Measurements from ENCODE around the gene SETBP1. TPM values are rescaled to one million over a fixed set of nuclear protein-coding genes. Genes with fewer than 3 reads are reported as not detected.

Gene SETBP1
- total and polyA plus RNA-seq, 2 of the 8 experiments (the other 6 are each of a cell fraction or from before 2014, with no cell fraction given), result 2.0 to 6.5 TPM

DNA sequence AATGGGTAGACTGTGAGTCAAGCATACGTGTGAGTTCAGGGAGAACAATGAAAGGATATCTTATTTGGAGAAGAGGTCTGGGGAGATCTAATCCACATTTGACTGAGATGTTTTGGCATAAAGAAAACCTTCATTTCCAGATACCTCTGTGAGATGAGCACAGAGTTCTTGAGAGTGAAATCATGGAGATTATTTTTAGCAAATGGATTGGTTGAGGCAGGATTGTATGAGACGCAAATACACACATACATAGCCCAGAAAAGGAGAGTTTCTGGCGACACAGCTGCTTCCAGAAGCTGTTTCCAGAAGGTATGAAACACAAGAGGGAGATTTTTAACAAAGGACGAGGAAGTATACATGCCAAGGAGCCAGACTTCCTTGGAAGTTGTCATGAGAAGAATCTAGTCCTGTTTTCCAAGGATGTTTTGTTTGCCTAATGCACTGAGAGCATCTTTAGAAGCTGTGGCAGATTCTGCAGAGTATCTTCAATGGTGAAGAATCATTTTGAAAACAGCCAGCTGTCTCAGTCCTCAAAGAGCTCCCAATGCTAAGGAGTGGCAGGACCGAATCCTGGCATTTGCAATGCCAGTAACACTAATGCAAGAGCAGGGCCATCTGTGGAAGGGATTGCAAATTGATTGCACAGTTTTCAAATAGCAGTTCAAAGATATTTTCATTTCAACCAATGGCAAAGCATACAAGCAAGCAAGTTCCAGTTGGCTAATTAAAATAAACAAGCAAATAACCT, 177.2 kb downstream of the SETBP1 start (continued):
- no peak for TF ChIP-seq BCL11A (IDR thresholded peaks at IDR 0.05; ENCODE audit: low read depth in 2 of 2, low read length in 2 of 2)
- TF ChIP-seq EGR1 (IDR thresholded peaks at IDR 0.05; ENCODE audit: borderline replicate concordance, low read depth, low read length), result no peak
- no peak for TF ChIP-seq SP1 (IDR thresholded peaks at IDR 0.05; ENCODE audit: low read depth, low read length)
- TF ChIP-seq, protein P1, sequence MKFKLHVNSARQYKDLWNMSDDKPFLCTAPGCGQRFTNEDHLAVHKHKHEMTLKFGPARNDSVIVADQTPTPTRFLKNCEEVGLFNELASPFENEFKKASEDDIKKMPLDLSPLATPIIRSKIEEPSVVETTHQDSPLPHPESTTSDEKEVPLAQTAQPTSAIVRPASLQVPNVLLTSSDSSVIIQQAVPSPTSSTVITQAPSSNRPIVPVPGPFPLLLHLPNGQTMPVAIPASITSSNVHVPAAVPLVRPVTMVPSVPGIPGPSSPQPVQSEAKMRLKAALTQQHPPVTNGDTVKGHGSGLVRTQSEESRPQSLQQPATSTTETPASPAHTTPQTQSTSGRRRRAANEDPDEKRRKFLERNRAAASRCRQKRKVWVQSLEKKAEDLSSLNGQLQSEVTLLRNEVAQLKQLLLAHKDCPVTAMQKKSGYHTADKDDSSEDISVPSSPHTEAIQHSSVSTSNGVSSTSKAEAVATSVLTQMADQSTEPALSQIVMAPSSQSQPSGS (IDR thresholded peaks at IDR 0.05; ENCODE audit: low read length), result no peak
- no peak for TF ChIP-seq ZNF274 (IDR thresholded peaks at IDR 0.05; ENCODE audit: borderline replicate concordance, extremely low read depth, low read length)
- TF ChIP-seq TEAD4 (IDR thresholded peaks at IDR 0.05; ENCODE audit: low read depth, low read length), result no peak

All from H1 (cell line).